ENCODE results near the gene PIK3AP1.
"Not testable (repeated sequence)": the region's sequence is repeated elsewhere in the genome, so short reads cannot be mapped to it uniquely, and the experiment has no call there.

PIK3AP1 gene

GRCh38 chr10:96584035-96584434, 136.3 kb downstream of the PIK3AP1 start:
- no peak for DNase-seq (ENCODE audit: low read depth)
- H3K4me3 ChIP-seq (ENCODE audit: low read length): no peak overlapping the region
- TF ChIP-seq, protein P1, sequence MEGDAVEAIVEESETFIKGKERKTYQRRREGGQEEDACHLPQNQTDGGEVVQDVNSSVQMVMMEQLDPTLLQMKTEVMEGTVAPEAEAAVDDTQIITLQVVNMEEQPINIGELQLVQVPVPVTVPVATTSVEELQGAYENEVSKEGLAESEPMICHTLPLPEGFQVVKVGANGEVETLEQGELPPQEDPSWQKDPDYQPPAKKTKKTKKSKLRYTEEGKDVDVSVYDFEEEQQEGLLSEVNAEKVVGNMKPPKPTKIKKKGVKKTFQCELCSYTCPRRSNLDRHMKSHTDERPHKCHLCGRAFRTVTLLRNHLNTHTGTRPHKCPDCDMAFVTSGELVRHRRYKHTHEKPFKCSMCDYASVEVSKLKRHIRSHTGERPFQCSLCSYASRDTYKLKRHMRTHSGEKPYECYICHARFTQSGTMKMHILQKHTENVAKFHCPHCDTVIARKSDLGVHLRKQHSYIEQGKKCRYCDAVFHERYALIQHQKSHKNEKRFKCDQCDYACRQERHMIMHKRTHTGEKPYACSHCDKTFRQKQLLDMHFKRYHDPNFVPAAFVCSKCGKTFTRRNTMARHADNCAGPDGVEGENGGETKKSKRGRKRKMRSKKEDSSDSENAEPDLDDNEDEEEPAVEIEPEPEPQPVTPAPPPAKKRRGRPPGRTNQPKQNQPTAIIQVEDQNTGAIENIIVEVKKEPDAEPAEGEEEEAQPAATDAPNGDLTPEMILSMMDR (IDR thresholded peaks at IDR 0.05; ENCODE audit: insufficient read depth, low read depth, low read length, missing control alignments): no peak

- H3K4me3 ChIP-seq (ENCODE audit: low read length): no peak overlapping the region
- TF ChIP-seq, protein P1 (IDR thresholded peaks at IDR 0.05; ENCODE audit: insufficient read depth, low read depth, low read length, missing control alignments): no peak
- DNase-seq (ENCODE audit: low read depth): no peak
These were observed 141.2 kb downstream of the PIK3AP1 start for GRCh38 chr10:96579133-96579532.

DNA sequence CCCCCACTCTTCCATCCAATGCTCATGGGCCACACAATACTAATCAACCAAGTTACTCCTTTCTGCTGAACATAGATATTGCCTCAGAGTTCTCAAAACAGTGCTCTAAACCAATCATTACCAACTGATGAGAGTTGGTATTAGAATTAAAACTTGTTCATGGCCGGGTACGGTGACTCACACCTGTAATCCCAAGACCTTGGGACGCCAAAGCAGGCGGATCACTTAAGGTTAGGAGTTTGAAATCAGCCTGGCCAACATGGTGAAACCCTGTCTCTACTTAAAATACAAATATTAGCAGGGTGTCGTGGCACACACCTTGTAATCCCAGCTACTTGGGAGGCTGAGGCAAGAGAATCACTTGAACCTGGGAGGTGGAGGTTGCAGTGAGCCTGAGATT, 141.7 kb downstream of the PIK3AP1 start:
- TF ChIP-seq, protein P1 (IDR thresholded peaks at IDR 0.05; ENCODE audit: insufficient read depth, low read depth, low read length, missing control alignments): no peak
- DNase-seq (ENCODE audit: low read depth): peak; percentile 54
- H3K4me3 ChIP-seq (ENCODE audit: low read length): no peak overlapping the region

GRCh38 chr10:96578022-96578421, 142.3 kb downstream of the PIK3AP1 start:
- H3K4me3 ChIP-seq (ENCODE audit: low read length): no peak overlapping the region
- TF ChIP-seq, protein P1 (IDR thresholded peaks at IDR 0.05; ENCODE audit: insufficient read depth, low read depth, low read length, missing control alignments): no peak
- DNase-seq (ENCODE audit: low read depth): no peak

DNA sequence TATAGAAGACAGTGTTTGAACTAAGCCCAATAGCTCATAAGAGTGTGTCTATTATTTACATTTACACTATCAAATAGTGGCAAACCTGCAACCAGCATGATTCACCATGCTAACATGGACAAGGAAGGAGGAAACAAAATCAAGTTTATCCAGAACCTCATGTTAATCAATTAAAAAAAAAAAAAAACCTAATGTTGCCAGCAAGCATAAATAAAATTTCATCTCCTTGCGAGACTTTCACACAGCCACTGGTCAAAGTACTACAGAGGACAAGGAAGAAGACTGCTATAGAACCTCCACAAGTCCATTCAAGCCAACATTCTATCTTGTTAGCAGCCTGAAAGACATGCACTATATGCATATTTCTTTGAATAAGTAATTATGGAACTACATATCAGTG, 143.2 kb downstream of the PIK3AP1 start:
- TF ChIP-seq, protein P1 (IDR thresholded peaks at IDR 0.05; ENCODE audit: insufficient read depth, low read depth, low read length, missing control alignments): no peak
- peak; percentile 66 for DNase-seq (ENCODE audit: low read depth)
- no peak overlapping the region for H3K4me3 ChIP-seq (ENCODE audit: low read length)

DNA sequence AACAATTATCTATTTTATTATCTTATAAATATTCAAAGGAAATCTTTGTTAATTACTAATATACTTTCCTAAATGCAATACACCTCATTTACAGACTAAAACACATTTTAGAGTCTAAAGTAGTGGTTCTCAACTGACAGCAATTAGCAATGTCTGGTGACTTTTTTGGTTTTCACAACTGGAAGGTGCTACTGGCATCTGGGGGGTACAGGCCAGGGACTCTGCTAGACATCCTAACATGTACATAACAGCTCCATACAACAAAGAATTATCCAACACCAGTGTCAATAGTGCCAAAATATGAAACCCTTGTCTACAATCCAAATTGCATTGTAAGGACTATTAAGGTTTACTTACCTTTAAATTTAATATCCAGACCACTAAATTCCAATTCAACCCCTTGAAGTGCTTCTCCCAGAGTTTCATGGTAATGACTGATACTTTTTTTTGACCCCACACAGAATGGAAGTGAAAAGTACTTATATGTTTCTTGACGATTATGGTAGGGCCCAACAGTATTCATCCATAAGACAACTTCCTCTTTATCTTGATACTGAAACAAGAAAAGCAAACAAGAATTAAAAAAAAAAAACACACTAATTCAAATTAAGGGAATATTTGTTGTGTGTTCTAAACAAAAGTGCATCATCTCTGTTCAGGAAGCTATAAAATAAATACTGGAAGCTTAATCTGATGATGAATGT, 143.9 kb downstream of the PIK3AP1 start:
- TF ChIP-seq, protein P1 (IDR thresholded peaks at IDR 0.05; ENCODE audit: insufficient read depth, low read depth, low read length, missing control alignments): no peak
- no peak for DNase-seq (ENCODE audit: low read depth)
- H3K4me3 ChIP-seq (ENCODE audit: low read length): no peak overlapping the region

DNA sequence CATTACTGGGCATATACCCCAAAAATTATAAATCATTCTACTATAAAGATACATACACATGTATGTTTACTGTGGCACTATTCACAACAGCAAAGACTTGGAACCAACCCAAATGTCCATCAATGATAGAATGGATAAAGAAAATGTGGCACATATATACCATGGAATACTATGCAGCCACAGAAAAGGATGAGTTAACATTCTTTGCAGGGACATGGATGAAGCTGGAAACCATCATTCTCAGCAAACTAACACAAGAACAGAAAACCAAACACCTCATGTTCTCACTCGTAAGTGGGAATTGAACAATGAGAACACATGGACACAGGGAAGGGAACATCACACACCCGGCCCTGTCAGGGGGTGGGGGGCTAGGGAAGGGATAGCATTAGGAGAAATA, 145.8 kb downstream of the PIK3AP1 start:
- DNase-seq (ENCODE audit: low read depth); H3K4me3 ChIP-seq (ENCODE audit: low read length): not testable (repeated sequence)
